GM18909 (cell line): ENCODE measurements around the gene DEGS2.
"Not testable (repeated sequence)": the region's sequence is repeated elsewhere in the genome, so short reads cannot be mapped to it uniquely, and the experiment has no call there.

Experiments used
- ATAC-seq: cut with Tn5 transposase; IDR thresholded peaks from one replicate; pipeline ENCODE4 v1.9.1; 2021; ENCODE audit warnings: mild to moderate bottlenecking; ENCODE audit not compliant: unreplicated experiment, poor library complexity

DEGS2 gene

DNA sequence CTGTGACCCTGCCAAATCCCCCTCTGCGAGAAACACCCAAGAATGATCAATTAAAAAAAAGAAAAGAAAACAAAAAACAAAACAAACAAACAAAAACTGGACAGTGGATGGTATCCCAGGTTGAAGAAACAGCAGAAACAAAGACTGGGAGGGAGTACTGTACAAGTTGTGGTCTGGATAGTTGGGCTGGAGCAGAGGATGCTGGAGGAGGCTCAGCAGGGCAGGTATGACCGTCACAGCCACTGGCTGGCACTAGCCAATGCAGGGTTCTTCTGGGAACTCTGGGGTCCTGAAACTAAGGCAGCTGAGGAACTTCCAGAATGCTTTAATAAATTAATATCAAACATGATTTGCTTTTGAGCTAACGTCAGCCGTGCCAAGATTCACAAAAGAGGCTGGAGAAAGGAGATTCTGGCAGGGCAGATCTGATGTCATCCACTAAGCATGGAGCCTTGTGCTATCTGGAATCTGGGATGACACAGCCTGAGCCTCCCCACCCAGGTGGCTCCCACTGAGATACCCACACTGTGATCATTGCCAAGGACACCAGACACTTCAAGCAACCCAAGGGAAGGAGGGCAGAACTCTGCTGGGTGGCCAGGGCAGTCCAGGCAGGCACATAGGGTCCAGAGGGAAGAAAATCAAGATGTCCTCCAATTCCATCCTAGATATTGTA, 22.6 kb upstream of the DEGS2 start:
- not testable (repeated sequence) for ATAC-seq

GRCh38 chr14:100180671-100181070, 21.2 kb upstream of the DEGS2 start:
- not testable (repeated sequence) for ATAC-seq

GRCh38 chr14:100178691-100179090, 19.2 kb upstream of the DEGS2 start:
- ATAC-seq, result no peak

GRCh38 chr14:100176811-100177327, 17.4 kb upstream of the DEGS2 start:
- no peak for ATAC-seq

- no peak for ATAC-seq
Measured at GRCh38 chr14:100173353-100173752, 13.9 kb upstream of the DEGS2 start.

DNA sequence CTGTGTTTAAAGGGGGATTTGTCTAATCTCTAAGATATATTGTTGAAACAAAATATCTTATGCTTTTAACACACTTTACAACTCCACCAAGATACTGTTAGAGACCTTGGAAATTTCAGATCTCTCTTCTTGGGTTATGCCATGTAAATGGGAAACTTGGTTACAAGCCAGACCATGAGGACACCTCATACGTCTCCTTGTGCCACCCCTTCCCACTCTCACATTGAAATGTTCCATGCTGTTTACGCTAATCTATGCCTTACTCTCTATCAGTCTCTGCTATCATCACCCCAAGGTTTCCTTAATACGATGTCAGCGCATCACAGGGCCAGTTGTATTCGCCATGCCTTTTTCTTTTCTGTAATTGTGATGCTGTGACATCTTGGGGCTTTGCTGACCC, 13.4 kb upstream of the DEGS2 start:
- ATAC-seq, result no peak

GRCh38 chr14:100170880-100171279, 11.4 kb upstream of the DEGS2 start:
- no peak for ATAC-seq

DNA sequence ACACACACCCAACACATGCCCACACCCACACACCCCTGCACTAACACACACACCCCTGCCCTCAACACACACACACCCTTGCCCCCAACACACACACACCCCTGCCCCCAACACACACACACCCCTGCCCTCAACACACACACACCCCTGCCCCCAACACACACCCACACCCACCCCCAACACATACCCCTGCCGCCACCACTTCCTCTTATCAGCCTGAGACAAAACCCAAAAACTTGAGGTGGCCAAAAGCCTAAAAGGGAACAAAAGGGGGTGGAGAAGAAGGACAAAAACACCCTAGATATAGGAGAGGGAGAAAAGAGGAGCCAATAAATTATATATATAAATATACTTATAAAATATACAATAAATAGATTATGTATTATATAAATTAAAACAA, 9.1 kb upstream of the DEGS2 start:
- ATAC-seq, result no peak

DNA sequence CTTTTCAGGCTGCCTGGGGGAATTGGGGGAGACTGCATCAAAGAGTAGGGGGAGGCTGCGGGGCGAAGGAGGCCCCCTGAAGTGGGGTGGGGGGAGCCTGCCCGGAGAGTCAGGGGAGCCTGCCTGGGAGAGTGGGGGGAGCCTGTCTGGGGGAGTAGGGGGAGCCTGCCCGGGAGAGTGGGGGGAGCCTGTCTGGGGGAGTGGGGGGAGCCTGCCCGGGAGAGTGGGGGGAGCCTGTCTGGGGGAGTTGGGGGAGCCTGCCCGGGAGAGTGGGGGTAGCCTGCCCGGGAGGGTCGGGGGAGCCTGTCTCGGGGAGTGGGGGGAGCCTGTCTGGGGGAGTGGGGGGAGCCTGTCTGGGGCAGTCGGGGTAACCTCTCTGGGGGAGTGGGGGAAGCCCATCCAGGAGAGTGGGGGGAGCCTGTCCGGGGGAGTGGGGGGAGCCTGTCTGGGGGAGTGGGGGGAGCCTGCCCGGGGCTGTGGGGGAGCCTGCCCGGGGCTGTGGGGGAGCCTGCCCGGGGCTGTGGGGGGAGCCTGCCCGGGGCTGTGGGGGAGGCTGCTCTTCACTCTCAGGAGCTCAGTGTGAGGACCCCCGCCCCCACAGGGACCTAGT, 6.5 kb upstream of the DEGS2 start:
- ATAC-seq, result no peak

- no peak for ATAC-seq
Measured at GRCh38 chr14:100165376-100165775, 5.9 kb upstream of the DEGS2 start.

DNA sequence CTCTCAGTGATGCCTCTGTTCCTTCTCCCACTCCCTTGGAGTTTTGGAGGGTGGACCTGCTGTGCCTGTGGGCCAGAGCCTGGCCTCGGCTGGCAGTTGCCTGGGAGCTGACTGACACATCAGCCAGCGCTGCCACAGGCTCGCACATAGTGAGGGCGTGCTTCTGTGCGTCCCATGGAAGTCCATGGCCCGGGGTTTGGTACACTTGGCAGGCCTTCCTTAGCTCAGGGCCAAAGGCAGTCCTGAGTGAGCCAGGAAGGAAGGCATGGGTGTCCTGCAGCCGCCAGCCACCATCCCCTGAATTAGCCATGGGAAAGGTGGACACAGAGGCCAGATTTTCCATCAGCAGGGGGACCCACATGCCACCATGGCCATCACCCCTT, 1.1 kb upstream of the DEGS2 start:
- ATAC-seq, result no peak

DNA sequence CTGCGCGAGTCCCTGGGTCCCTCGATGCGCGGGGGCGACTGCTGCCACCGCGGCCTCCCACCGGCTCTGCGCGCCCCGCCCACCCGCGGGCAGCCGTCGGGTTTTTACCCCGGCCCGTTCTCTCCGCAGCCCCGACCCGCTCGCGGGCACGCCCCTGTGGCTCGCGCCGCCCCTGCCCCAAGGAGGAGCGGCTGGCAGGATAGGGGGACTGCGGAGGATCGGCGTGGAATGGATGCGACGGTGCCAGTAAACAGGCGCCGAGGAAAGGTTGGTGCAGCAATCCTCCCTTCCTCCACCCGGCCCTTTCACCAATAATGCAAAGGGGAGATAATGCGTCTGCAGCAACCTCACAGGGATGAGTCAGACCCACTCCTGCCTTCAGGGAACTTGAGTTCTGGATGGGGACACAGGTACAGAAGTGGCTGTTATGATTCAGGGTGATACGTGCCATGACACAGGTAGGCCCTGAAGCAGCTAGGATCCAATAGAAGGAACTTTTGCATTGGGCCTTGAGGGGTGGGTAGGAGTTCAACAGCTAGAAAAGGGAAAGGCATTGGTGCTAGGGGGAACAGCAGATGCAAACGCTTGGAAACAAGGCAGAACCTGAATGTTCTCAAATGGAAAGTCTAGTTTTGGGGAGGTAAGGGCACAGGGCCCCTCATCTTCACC, 554 bp upstream of the DEGS2 start:
- no peak for ATAC-seq

- ATAC-seq, result no peak
Measured at GRCh38 chr14:100158566-100159093, 815 bp downstream of the DEGS2 start.

DNA sequence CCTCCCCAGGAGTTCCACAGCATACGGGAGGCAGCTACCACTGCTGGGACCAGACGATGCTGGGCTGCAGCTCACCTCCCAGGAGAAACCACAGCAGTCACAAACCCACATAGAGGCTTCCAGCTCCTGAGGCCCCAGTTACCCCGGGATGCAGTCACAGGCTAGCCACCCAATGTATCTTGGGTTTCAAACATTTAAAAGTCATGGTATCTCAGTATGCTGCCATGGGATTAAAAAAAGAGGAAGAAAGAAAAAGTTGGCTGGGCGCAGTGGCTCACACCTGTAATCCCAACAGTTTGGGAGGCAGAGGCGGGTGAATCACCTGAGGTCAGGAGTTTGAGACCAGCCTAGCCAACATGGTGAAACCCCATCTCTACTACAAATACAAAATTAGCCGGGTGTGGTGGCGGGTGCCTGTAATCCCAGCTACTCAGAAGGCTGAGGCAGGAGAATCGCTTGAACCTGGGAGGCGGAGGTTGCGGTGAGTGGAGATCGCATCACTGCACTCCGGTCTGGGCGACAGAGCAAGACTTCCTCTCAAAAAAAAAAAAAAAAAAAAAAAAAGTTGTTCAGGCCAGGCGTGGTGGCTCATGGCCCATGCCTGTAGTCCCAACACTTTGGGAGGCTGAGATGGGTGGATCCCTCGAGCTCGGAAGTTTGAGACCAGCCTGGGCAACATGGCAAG, 1.8 kb downstream of the DEGS2 start:
- not testable (repeated sequence) for ATAC-seq

DNA sequence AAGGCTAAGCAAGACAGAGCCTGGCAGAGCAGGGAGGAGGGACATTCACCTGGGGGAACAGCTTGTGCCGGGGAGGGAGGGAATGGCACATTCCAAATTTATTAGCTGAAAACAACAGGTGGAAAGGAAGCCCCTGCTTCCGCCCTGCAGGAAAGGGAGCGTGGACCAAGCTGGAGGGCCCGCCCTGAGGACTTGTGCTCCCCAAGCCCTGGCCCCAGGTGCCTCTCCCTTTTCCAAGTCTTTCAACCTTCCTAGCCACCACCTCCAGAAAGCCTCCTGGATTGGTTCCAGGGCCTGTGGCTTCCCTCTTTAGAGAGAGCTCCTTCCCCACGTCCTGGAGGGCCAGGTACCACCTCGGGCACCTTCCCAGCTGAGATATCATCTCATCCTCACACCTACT, 2.7 kb downstream of the DEGS2 start:
- ATAC-seq, result no peak

- no peak for ATAC-seq
Measured at GRCh38 chr14:100155756-100156616, 3.5 kb downstream of the DEGS2 start.

- no peak for ATAC-seq
Measured at GRCh38 chr14:100155049-100155621, 4.3 kb downstream of the DEGS2 start.

- ATAC-seq, result no peak
Measured at GRCh38 chr14:100153560-100153959, 5.9 kb downstream of the DEGS2 start.

- ATAC-seq, result no peak
Measured at GRCh38 chr14:100152091-100152490, 7.4 kb downstream of the DEGS2 start.
